ENCODE measurements around the gene HCRTR1. TPM values are rescaled to one million over a fixed set of nuclear protein-coding genes. Genes with fewer than 3 reads are reported as not detected.

HCRTR1 gene
- total and polyA plus RNA-seq, 4 donors: 0.18 to 0.42 TPM; not detected in 2

DNA sequence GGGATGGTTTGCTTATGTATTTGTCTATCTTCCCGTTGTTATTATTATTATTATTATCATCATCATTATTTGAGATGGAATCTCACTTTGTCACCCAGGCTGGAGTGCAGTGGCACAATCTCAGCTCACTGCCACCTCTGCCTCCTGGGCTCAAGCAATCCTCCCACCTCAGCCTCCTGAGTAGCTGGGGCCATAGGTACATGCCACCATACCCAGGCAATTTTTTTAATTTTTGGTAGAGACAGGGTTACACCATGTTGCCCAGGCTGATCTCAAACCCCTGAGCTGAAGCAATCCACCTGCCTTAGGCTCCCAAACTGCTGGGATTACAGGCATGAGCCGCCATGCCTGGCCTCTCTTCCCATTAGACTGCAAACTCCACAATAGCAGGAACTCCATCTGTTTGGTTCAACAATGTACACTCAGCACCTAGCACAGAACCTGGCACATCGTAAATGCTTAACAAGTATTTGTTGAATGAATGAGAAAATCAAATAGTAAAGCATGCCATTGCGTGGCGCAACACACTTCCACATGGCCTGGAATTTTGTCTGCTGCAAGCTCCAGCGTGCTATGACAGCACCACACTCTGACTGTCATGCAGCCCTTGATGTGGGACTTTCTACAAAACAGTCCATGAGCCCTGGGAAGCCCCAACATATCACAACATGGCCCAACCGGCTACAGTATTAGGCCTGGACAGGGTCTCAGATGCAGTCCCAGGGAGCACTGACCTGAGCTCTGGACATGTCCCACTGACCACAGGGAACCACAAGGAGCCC lies 45.0 kb upstream of the HCRTR1 start:
- no peak for DNase-seq
- WGBS, 2 donors: 79 to 88% methylated on average over 7 of the region's 7 CpGs

DNA sequence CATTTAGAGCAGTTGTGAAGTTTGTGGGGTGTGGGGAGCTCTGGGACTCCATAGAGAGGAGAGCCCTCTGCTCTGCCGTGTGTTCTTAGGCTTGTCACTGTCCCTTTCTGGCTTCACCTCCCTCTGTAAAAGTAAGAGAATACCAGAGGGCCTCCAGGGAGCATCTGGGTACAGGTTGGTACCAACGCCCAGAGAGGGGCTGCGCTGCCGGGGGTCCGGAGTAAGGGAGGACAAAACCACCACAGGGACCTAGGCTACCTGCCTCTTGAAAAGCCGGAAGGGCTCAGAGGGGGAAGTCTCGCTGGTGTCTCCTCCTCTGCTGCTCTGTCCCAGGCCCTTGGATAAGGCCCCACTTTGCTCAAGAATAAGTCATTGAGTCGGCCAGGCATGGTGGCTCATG lies 44.2 kb upstream of the HCRTR1 start:
- 85 to 87% methylated on average over 8 of the region's 8 CpGs for WGBS, 2 donors
- intact Hi-C loops (cut with DNase I): no loop called here
- Histone ChIP-seq H3K27me3 (ENCODE audit: control insufficient read depth in 1 of 2, insufficient read depth in 2 of 2, low read length in 1 of 2) (no peaks in the 10 kb centered on the region), H3K27ac (ENCODE audit: low read depth in 1 of 2, low read length in 2 of 2) (peak overlapping the region; percentile 76 to 96), H3K36me3 (ENCODE audit: control insufficient read depth in 1 of 2, insufficient read depth in 2 of 2, low read length in 1 of 2) (no peaks in the 10 kb centered on the region), H3K4me3 (ENCODE audit: low read length in 2 of 2) (no peak overlapping the region), H3K4me1 (ENCODE audit: control insufficient read depth in 1 of 2, insufficient read depth in 2 of 2, low read length in 2 of 2) (peaks cover 0 to 8% of the 10 kb centered on the region in 2 donors), H3K9me3 (ENCODE audit: control insufficient read depth, low read length) (no peaks in the 10 kb centered on the region)
- DNase-seq: no peak
- no peak for ATAC-seq (ENCODE audit: low FRiP score)

More for the DNA sequence above, 45.0 kb upstream of the HCRTR1 start:
- intact Hi-C loops (cut with DNase I): no loop called here
- H3K4me3 ChIP-seq (ENCODE audit: low read length in 2 of 2): no peak overlapping the region
- H3K27ac ChIP-seq (ENCODE audit: low read depth in 1 of 2, low read length in 2 of 2): peak overlapping the region; percentile 76 to 96
- H3K27me3 ChIP-seq (ENCODE audit: control insufficient read depth in 1 of 2, insufficient read depth in 2 of 2, low read length in 1 of 2): no peaks in the 10 kb centered on the region
- ATAC-seq (ENCODE audit: low FRiP score): no peak
- H3K9me3 ChIP-seq (ENCODE audit: control insufficient read depth, low read length): no peaks in the 10 kb centered on the region
- H3K4me1 ChIP-seq (ENCODE audit: control insufficient read depth in 1 of 2, insufficient read depth in 2 of 2, low read length in 2 of 2): peaks cover 0 to 8% of the 10 kb centered on the region in 2 donors
- no peaks in the 10 kb centered on the region for H3K36me3 ChIP-seq (ENCODE audit: control insufficient read depth in 1 of 2, insufficient read depth in 2 of 2, low read length in 1 of 2)

DNA sequence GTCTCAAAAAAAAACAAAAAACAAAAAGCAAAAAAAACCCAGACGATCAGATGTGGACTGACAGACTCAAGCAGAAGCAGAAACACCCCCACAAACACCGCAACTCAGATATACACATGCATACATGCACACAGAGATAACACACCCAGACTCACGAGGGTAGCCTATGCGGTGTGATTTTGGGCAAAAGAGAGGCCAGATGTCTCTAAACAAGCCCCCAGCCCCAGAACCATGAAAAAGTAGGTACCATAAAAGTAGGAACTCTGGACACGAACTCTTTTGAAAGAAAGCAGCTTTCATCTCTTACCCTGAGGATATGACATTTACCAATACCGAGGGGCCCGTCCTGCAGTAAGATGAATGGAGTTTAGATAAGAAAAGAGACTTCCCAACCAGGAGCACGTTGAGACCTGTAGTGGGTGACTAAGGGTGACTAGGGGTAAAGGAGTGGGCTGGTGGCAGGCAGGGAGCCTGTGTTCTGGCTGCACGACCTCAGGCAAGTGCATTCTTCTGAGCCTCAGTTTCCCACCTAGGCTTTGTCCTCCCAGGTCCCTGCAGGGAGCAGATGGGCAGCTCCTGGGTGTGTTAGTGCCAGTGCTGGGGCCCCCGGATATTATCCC lies 42.6 kb upstream of the HCRTR1 start:
- Histone ChIP-seq H3K4me1 (ENCODE audit: control insufficient read depth in 1 of 2, insufficient read depth in 2 of 2, low read length in 2 of 2) (peaks cover 0 to 4% of the 10 kb centered on the region in 2 donors), H3K27me3 (ENCODE audit: control insufficient read depth in 1 of 2, insufficient read depth in 2 of 2, low read length in 1 of 2) (no peaks in the 10 kb centered on the region), H3K27ac (ENCODE audit: low read depth in 1 of 2, low read length in 2 of 2) (peak overlapping the region; percentile 46 to 65), H3K4me3 (ENCODE audit: low read length in 2 of 2) (no peak overlapping the region), H3K36me3 (ENCODE audit: control insufficient read depth in 1 of 2, insufficient read depth in 2 of 2, low read length in 1 of 2) (no peaks in the 10 kb centered on the region), H3K9me3 (ENCODE audit: control insufficient read depth, low read length) (no peaks in the 10 kb centered on the region)
- 31 to 32% methylated on average over 10 of the region's 10 CpGs for WGBS, 2 donors
- DNase-seq (no peak), ATAC-seq (ENCODE audit: low FRiP score) (no peak)
- intact Hi-C loops (cut with DNase I): loop anchor here in 1 of 2 donors (5.0 kb wide), 1 partner anchor 137 kb away; no protein-coding TSS in a partner anchor

DNA sequence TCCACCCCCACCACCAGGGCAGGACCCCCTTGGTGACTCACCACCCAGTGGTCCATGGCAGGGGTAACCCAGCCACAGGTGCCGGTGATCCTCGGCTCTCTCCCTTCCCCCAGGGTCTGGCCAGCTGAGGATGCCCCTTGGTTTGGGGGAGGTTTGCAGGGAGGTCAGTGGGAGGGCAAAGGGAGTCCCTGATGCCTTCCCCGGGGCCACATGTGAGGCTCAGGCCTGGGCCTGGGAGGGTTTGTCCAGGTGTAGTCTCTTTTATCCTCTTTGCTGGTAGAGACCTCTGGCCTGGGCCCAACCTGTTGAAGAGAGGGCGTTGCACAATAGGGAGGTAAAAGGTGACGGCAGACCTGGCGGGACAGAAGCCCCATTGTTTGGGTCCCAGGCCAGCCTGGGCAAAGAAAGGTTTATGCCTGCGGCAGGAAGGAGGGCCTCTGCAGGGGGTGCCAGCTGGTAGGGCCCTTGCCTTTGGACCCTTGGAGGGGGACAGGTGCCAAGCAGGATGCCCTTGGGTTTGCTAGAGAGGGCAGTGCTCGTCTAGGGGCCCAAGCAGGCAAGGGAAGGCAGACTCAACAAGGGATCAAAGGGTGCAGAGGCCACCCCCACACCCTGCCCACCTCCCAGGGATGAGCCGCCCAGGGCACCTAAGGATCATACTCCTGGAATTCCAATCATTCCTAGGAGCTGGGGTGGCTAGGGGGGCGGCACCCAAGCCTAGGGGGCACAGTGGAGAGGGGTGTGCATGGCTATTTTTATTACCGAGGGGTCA lies 41.9 kb upstream of the HCRTR1 start:
- Histone ChIP-seq H3K4me1 (ENCODE audit: control insufficient read depth in 1 of 2, insufficient read depth in 2 of 2, low read length in 2 of 2) (peaks cover 0 to 4% of the 10 kb centered on the region in 2 donors), H3K4me3 (ENCODE audit: low read length in 2 of 2) (no peak overlapping the region), H3K27ac (ENCODE audit: low read depth in 1 of 2, low read length in 2 of 2) (peak overlapping the region; percentile 38 to 65), H3K36me3 (ENCODE audit: control insufficient read depth in 1 of 2, insufficient read depth in 2 of 2, low read length in 1 of 2) (no peaks in the 10 kb centered on the region), H3K27me3 (ENCODE audit: control insufficient read depth in 1 of 2, insufficient read depth in 2 of 2, low read length in 1 of 2) (no peaks in the 10 kb centered on the region), H3K9me3 (ENCODE audit: control insufficient read depth, low read length) (no peaks in the 10 kb centered on the region)
- no peak for ATAC-seq (ENCODE audit: low FRiP score)
- intact Hi-C loops (cut with DNase I): loop anchor here in 1 of 2 donors (5.0 kb wide), 1 partner anchor 137 kb away; no protein-coding TSS in a partner anchor
- 48 to 50% methylated on average over 11 of the region's 11 CpGs for WGBS, 2 donors
- DNase-seq: no peak

DNA sequence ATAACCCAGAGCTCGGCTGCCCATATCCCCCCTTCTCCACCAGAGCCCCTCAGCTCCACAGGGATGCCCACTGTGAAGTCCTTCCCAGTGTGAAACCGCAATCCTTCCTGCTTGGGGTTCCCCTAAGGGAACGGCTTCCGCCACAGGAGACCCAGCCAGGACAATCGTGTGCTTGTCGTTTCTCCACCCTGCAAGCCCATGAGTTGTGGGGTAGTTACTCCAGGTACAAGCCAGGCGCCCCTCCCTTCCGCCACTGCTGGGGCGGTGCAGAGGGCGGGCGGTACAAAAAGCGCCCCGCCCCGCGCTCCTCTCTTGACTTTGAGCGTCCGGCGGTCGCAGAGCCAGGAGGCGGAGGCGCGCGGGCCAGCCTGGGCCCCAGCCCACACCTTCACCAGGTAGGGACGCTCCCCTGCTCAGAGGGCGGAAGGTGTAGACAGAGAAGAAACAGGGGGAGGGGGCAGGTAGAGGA lies 41.3 kb upstream of the HCRTR1 start, which contains the start of gene TINAGL1:
Gene TINAGL1 (plus strand): TSS at position 315 of the 469 bp plus-strand sequence. CDS start 634 bp downstream, outside the sequence.
- H3K9me3 ChIP-seq (ENCODE audit: control insufficient read depth, low read length): no peaks in the 10 kb centered on the region
- H3K4me3 ChIP-seq (ENCODE audit: low read length in 2 of 2): peak within 1 kb of the TSS; percentile 65 to 95
- H3K4me1 ChIP-seq (ENCODE audit: control insufficient read depth in 1 of 2, insufficient read depth in 2 of 2, low read length in 2 of 2): peaks cover 1 to 5% of the 10 kb centered on the region in 2 donors
- DNase-seq (peak in 1 of 2 donors; percentile 90), ATAC-seq (ENCODE audit: low FRiP score) (peak; percentile 42)
- WGBS, 2 donors: 1% methylated on average over 25 of the region's 25 CpGs
- peak within 1 kb of the TSS; percentile 82 to 83 for H3K27ac ChIP-seq (ENCODE audit: low read depth in 1 of 2, low read length in 2 of 2)
- H3K36me3 ChIP-seq (ENCODE audit: control insufficient read depth in 1 of 2, insufficient read depth in 2 of 2, low read length in 1 of 2): no peaks in the 10 kb centered on the region
- no peaks in the 10 kb centered on the region for H3K27me3 ChIP-seq (ENCODE audit: control insufficient read depth in 1 of 2, insufficient read depth in 2 of 2, low read length in 1 of 2)
- intact Hi-C loops (cut with DNase I): loop anchor here in 1 of 2 donors (5.0 kb wide), 1 partner anchor 136 kb away; no protein-coding TSS in a partner anchor

DNA sequence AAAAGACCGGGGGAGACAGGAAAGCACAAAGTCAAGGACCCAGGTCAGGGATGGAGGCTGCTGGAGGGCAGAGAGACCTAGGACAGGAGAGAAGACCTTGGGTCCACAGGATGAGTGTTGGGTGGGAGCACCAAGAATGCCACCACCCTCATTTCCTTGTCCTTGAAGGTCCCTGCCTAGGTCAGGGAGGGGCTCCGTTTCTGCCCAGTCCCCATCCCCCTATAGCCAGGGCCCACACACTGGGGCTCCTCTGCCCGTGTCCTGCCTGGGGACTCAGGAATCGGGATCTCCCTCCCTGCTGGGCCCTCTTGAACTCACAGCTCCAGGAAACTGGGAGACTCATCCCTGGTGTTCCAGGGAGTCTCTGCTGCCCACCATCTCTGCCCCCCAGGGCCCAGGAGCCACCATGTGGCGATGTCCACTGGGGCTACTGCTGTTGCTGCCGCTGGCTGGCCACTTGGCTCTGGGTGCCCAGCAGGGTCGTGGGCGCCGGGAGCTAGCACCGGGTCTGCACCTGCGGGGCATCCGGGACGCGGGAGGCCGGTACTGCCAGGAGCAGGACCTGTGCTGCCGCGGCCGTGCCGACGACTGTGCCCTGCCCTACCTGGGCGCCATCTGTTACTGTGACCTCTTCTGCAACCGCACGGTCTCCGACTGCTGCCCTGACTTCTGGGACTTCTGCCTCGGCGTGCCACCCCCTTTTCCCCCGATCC lies 40.6 kb upstream of the HCRTR1 start:
- no peaks in the 10 kb centered on the region for H3K27me3 ChIP-seq (ENCODE audit: control insufficient read depth in 1 of 2, insufficient read depth in 2 of 2, low read length in 1 of 2)
- intact Hi-C loops (cut with DNase I): loop anchor here in 1 of 2 donors (5.0 kb wide), 1 partner anchor 135 kb away; no protein-coding TSS in a partner anchor
- H3K27ac ChIP-seq (ENCODE audit: low read depth in 1 of 2, low read length in 2 of 2): peak overlapping the region; percentile 82 to 83
- WGBS, 2 donors: 5% methylated on average over 27 of the region's 27 CpGs
- H3K9me3 ChIP-seq (ENCODE audit: control insufficient read depth, low read length): no peaks in the 10 kb centered on the region
- DNase-seq: no peak
- no peak for ATAC-seq (ENCODE audit: low FRiP score)
- no peaks in the 10 kb centered on the region for H3K36me3 ChIP-seq (ENCODE audit: control insufficient read depth in 1 of 2, insufficient read depth in 2 of 2, low read length in 1 of 2)
- peaks cover 3 to 7% of the 10 kb centered on the region in 2 donors for H3K4me1 ChIP-seq (ENCODE audit: control insufficient read depth in 1 of 2, insufficient read depth in 2 of 2, low read length in 2 of 2)
- H3K4me3 ChIP-seq (ENCODE audit: low read length in 2 of 2): peak overlapping the region; percentile 65 to 95

DNA sequence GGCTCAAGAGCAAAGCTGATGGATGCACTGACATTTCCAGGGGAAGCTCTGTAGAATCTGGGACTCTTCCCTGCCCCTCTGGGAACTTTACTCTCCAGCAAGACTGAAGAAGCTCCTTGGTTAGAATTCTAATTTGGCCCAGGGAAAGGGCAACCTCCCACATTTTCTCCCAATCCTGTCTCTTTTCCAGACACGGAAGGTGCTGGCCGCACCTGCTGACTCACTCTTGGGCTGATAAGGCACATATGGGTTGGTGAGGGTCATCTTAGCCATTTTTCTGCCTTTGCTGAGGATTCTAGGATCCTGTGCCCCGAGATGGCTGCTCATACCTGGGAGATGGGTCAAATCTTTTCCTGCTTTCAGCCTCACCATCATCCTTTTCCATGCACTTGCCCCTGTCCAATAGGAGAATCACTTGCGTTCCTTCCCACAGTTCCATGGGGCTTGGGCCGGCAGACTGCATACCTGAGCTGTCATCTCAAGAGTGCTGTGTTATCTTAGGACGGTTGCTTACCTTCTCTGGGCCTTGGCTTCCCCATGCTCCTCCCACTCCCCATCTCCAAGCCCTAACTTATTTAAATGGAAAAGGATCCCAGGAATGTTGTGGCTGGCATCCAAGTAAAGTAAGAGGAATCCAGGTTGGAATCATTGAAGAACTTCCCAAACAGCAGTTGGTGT lies 39.8 kb upstream of the HCRTR1 start:
- intact Hi-C loops (cut with DNase I): loop anchor here in 1 of 2 donors (5.0 kb wide), 1 partner anchor 135 kb away; no protein-coding TSS in a partner anchor
- peak overlapping the region; percentile 82 to 83 for H3K27ac ChIP-seq (ENCODE audit: low read depth in 1 of 2, low read length in 2 of 2)
- WGBS, 2 donors: 3 to 4% methylated on average over 6 of the region's 6 CpGs
- ATAC-seq (ENCODE audit: low FRiP score) (no peak), DNase-seq (peak in 1 of 2 donors; percentile 70)
- H3K27me3 ChIP-seq (ENCODE audit: control insufficient read depth in 1 of 2, insufficient read depth in 2 of 2, low read length in 1 of 2): no peaks in the 10 kb centered on the region
- no peaks in the 10 kb centered on the region for H3K36me3 ChIP-seq (ENCODE audit: control insufficient read depth in 1 of 2, insufficient read depth in 2 of 2, low read length in 1 of 2)
- H3K4me1 ChIP-seq (ENCODE audit: control insufficient read depth in 1 of 2, insufficient read depth in 2 of 2, low read length in 2 of 2): peaks cover 3 to 7% of the 10 kb centered on the region in 2 donors
- no peaks in the 10 kb centered on the region for H3K9me3 ChIP-seq (ENCODE audit: control insufficient read depth, low read length)
- peak overlapping the region; percentile 65 to 95 for H3K4me3 ChIP-seq (ENCODE audit: low read length in 2 of 2)

Measured in aorta (tissue), 5 donors.